HEK293 (cell line): ENCODE results near the gene NCKAP1.
"Not testable (repeated sequence)": the region's sequence is repeated elsewhere in the genome, so short reads cannot be mapped to it uniquely, and the experiment has no call there.

Experiments used
- CTCF ChIA-PET: fragments of 350-600 bp; formaldehyde crosslinking; extraction: SDS; loops from one replicate; lab custom pipeline; 2021; ENCODE audit warnings: antibody characterized with exemption; lab: Yijun Ruan, JAX
- POLR2A ChIA-PET: fragments of 300-600 bp; formaldehyde crosslinking; extraction: SDS; loops from one replicate; lab custom pipeline; 2020; ENCODE audit warnings: antibody characterized with exemption, inconsistent platforms; lab: Yijun Ruan, JAX
- H3K27ac ChIP-seq: fragments of 200-500 bp; sonication (Bioruptor generic); 2 replicates; pipeline ENCODE4 v1.5.1; 2014; ENCODE audit warnings: low read depth, low read length, control low read depth, inconsistent platforms; ENCODE audit errors: extremely low read depth
- H3K36me3 ChIP-seq, 2 experiments: fragments of 200-500 bp in 1 of 2; sonication (Bioruptor generic) in 1 of 2; 1 replicate in 1 of 2; 2 replicates in 1 of 2; pipeline ENCODE4 v1.5.1; 2014 to 2017; ENCODE audit warnings: inconsistent platforms in 2 of 2, low read length in 2 of 2; ENCODE audit not compliant: control insufficient read depth in 2 of 2, insufficient read depth in 1 of 2
- H3K4me1 ChIP-seq: fragments of 200-500 bp; sonication (Bioruptor generic); 2 replicates; pipeline ENCODE4 v1.5.1; 2014; ENCODE audit warnings: mild to moderate bottlenecking, low read length, inconsistent platforms; ENCODE audit not compliant: control insufficient read depth, insufficient read depth
- H3K4me3 ChIP-seq: 2 replicates; pipeline ENCODE4 v1.5.1; 2011; ENCODE audit warnings: low read depth, mild to moderate bottlenecking, control low read depth, low read length, moderate library complexity
- H3K9me3 ChIP-seq: fragments of 200-500 bp; sonication (Bioruptor generic); 2 replicates; pipeline ENCODE4 v1.5.1; 2014; ENCODE audit warnings: low read depth, low read length, inconsistent platforms; ENCODE audit not compliant: control insufficient read depth, insufficient read depth
- MZF1 ChIP-seq: fragments of 450-650 bp; formaldehyde crosslinking; IDR thresholded peaks from 2 replicates; pipeline ENCODE4 v1.5.1; 2017; ENCODE audit warnings: missing biosample characterization, missing genetic modification characterization, borderline replicate concordance
- SCRT1 ChIP-seq: fragments of 450-650 bp; formaldehyde crosslinking; IDR thresholded peaks from 2 replicates; pipeline ENCODE4 v1.5.1; 2016; ENCODE audit warnings: missing biosample characterization, missing genetic modification characterization, borderline replicate concordance
- ZNF10 ChIP-seq: fragments of 450-650 bp; formaldehyde crosslinking; IDR thresholded peaks from 2 replicates; pipeline ENCODE4 v1.5.1; 2017; ENCODE audit warnings: missing biosample characterization, missing genetic modification characterization
- ZNF184 ChIP-seq: fragments of 450-650 bp; IDR thresholded peaks from 2 replicates; pipeline ENCODE4 v1.5.1; 2018; ENCODE audit warnings: missing biosample characterization, mild to moderate bottlenecking, missing genetic modification characterization
- ZNF19 ChIP-seq: fragments of 450-650 bp; formaldehyde crosslinking; IDR thresholded peaks from 2 replicates; pipeline ENCODE4; 2016; ENCODE audit warnings: missing biosample characterization, missing genetic modification characterization, low read depth
- ZNF214 ChIP-seq: fragments of 450-650 bp; formaldehyde crosslinking; IDR thresholded peaks from 2 replicates; pipeline ENCODE4 v1.5.1; 2017; ENCODE audit warnings: missing biosample characterization, mild to moderate bottlenecking, missing genetic modification characterization, borderline replicate concordance
- ZNF292 ChIP-seq: fragments of 450-650 bp; formaldehyde crosslinking; IDR thresholded peaks from 2 replicates; pipeline ENCODE4 v1.5.1; 2016; ENCODE audit warnings: low read depth, missing biosample characterization, missing genetic modification characterization, borderline replicate concordance
- ZNF404 ChIP-seq: fragments of 450-650 bp; formaldehyde crosslinking; IDR thresholded peaks from 2 replicates; pipeline ENCODE4 v1.5.1; 2017; ENCODE audit warnings: missing biosample characterization, missing genetic modification characterization
- ZNF416 ChIP-seq: fragments of 450-650 bp; formaldehyde crosslinking; IDR thresholded peaks from 2 replicates; pipeline ENCODE4 v1.5.1; 2016; ENCODE audit warnings: missing biosample characterization, missing genetic modification characterization
- ZNF433 ChIP-seq: fragments of 450-650 bp; formaldehyde crosslinking; IDR thresholded peaks from 2 replicates; pipeline ENCODE4 v1.5.1; 2016; ENCODE audit warnings: missing biosample characterization, missing genetic modification characterization, low read depth
- ZNF48 ChIP-seq: fragments of 450-650 bp; formaldehyde crosslinking; IDR thresholded peaks from 2 replicates; pipeline ENCODE4 v1.5.1; 2016; ENCODE audit warnings: missing biosample characterization, missing genetic modification characterization
- ZNF626 ChIP-seq: fragments of 450-650 bp; sonication (Bioruptor Pico); formaldehyde crosslinking; IDR thresholded peaks from 2 replicates; pipeline ENCODE4 v1.5.1; 2018; ENCODE audit warnings: missing biosample characterization, missing genetic modification characterization, inconsistent platforms
- ZNF768 ChIP-seq: fragments of 450-650 bp; formaldehyde crosslinking; IDR thresholded peaks from 2 replicates; pipeline ENCODE4 v1.5.1; 2018; ENCODE audit warnings: missing biosample characterization, mild to moderate bottlenecking, missing genetic modification characterization
- ZSCAN30 ChIP-seq: fragments of 450-650 bp; IDR thresholded peaks from 2 replicates; pipeline ENCODE4 v1.5.1; 2018; ENCODE audit warnings: missing biosample characterization, mild to moderate bottlenecking, missing genetic modification characterization, moderate library complexity
- TF ChIP-seq, protein P1 (sequence below): fragments of 450-650 bp; formaldehyde crosslinking; IDR thresholded peaks from 2 replicates; pipeline ENCODE4 v1.5.1; 2016; ENCODE audit warnings: missing biosample characterization, missing genetic modification characterization
- TF ChIP-seq, protein P2 (sequence below): fragments of 450-650 bp; formaldehyde crosslinking; IDR thresholded peaks from 2 replicates; pipeline ENCODE4 v1.5.1; 2017; ENCODE audit warnings: missing biosample characterization, missing genetic modification characterization
- TF ChIP-seq, protein P3 (sequence below): fragments of 450-650 bp; IDR thresholded peaks from 2 replicates; pipeline ENCODE4 v1.5.1; 2018; ENCODE audit warnings: missing biosample characterization, mild to moderate bottlenecking, missing genetic modification characterization
- TF ChIP-seq, protein P4 (sequence below): fragments of 450-650 bp; formaldehyde crosslinking; IDR thresholded peaks from 2 replicates; pipeline ENCODE4 v1.5.1; 2017; ENCODE audit warnings: missing biosample characterization, mild to moderate bottlenecking, missing genetic modification characterization, moderate library complexity

The NCKAP1 gene

DNA sequence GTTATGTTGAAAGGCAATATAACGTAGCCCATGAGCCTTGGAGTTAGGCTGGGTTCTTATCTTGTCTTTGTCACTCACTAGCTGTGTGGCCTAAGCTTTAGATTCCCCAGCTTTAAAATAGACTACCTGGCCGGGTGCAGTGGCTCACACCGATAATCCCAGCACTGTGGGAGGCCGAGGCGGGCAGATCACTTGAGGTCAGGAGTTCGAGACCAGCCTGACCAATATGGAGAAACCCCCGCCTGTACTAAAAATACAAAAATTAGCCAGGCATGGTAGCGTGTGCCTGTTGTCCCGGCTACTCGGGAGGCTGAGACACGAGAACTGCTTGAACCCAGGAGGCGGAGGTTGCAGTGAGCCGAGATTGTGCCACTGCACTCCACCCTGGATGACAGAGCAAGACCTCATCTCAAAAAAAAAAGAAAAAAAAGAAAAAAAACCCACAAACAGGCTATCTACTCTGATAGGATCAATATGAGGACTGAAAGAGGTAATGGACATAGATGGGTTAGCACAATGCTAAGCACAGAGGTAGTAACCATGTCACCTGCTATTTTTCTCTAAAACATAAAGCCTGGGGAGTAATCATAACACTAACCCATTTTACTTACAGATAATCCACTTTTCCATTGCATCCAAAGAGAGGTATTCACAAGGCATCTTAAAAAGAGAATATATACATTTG lies 43.9 kb downstream of the NCKAP1 start (continued):
- TF ChIP-seq SCRT1 (tag by site-specific recombination) (no peak), MZF1 (tag by site-specific recombination) (no peak)
- TF ChIP-seq, protein P1, sequence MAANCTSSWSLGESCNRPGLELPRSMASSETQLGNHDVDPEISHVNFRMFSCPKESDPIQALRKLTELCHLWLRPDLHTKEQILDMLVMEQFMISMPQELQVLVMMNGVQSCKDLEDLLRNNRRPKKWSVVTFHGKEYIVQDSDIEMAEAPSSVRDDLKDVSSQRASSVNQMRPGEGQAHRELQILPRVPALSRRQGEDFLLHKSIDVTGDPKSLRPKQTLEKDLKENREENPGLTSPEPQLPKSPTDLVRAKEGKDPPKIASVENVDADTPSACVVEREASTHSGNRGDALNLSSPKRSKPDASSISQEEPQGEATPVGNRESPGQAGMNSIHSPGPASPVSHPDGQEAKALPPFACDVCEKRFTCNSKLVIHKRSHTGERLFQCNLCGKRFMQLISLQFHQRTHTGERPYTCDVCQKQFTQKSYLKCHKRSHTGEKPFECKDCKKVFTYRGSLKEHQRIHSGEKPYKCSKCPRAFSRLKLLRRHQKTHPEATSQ (tag by site-specific recombination) = no peak

DNA sequence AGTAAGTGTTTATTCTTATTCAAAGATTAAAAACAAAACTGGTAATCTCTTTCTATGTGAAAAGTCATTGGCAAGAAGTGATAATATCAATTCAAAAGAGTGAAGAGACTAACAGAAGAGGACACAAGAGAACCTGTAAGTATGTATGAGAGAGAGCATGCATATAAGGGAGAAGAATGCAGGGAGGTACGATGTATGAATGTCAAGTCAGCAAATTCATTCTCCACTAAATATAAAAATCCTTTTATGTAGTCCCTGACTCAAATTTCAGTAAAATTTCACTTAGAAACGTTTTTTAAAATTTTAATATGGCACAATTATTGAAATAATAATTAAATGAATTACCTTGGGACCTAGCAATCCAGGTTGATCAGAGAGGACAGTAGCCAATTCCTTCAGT lies 55.3 kb downstream of the NCKAP1 start:
- ChIA-PET POLR2A (no interaction called here), CTCF (interaction anchor here (1.2 kb wide), 1 partner anchor 198 kb away, joined by 5 read pairs; no protein-coding TSS in a partner anchor)
- TF ChIP-seq ZNF768 (tag by site-specific recombination) (no peak), ZNF184 (no peak), ZNF404 (tag by site-specific recombination) (no peak), ZNF433 (tag by site-specific recombination) (no peak), ZNF214 (tag by site-specific recombination) (no peak), ZNF626 (tag by site-specific recombination) (no peak), ZSCAN30 (tag by site-specific recombination) (no peak), ZNF48 (tag by site-specific recombination) (no peak)
- TF ChIP-seq, protein P2, sequence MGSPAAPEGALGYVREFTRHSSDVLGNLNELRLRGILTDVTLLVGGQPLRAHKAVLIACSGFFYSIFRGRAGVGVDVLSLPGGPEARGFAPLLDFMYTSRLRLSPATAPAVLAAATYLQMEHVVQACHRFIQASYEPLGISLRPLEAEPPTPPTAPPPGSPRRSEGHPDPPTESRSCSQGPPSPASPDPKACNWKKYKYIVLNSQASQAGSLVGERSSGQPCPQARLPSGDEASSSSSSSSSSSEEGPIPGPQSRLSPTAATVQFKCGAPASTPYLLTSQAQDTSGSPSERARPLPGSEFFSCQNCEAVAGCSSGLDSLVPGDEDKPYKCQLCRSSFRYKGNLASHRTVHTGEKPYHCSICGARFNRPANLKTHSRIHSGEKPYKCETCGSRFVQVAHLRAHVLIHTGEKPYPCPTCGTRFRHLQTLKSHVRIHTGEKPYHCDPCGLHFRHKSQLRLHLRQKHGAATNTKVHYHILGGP (tag by site-specific recombination) = no peak
- Histone ChIP-seq H3K4me3 (no peak overlapping the region), H3K4me1 (no peaks in the 10 kb centered on the region), H3K36me3 (peaks cover 44 to 63% of the 10 kb centered on the region in 2 experiments), H3K27ac (no peak overlapping the region), H3K9me3 (no peaks in the 10 kb centered on the region)

DNA sequence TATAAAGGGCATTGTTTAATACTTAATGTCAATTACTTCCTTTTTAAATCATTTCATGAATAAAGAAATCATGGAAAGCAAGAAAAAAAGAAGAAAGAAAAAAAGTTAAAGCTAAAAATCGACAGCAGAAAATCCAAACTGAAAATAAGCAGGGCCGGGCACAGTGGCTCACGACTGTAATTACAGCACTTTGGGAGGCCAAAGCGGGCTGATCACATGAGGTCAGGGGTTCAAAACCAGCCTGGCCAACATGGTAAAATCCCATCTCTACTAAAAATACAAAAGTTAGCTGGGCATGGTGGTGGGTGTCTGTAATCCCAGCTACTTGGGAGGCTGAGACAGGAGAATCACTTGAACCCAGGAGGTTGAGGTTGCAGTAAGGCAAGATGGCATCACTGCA lies 56.8 kb downstream of the NCKAP1 start:
- H3K36me3 ChIP-seq = peaks cover 46 to 69% of the 10 kb centered on the region in 2 experiments
- H3K4me3 ChIP-seq, H3K27ac ChIP-seq, POLR2A ChIA-PET, H3K9me3 ChIP-seq, H3K4me1 ChIP-seq: not testable (repeated sequence)
- CTCF ChIA-PET = interaction anchor here (0.6 to 4.0 kb wide), 7 partner anchors 22 to 580 kb away, joined by 3 to 52 read pairs (median 6); no protein-coding TSS in a partner anchor

DNA sequence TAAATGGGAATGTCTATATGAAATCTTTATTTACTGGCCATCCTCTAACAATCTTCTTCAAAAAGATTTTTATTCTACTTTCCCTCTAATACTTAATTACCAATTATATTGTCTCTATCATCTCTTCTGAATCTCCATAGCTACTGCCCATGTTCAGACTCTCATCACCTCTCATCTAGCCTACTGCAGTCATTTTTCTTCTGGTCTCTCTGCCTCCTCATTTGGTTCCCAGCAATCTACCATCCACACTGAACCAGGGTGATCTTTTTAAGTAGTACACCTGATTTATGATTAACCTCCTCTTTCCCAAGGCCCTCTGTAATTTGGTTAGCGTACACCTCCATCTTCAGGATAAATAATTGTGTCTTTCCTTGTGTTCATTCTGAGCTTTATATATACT lies 57.6 kb downstream of the NCKAP1 start:
- ChIA-PET POLR2A (no interaction called here), CTCF (interaction anchor here (0.6 to 4.0 kb wide), 32 partner anchors 9 to 579 kb away, joined by 3 to 52 read pairs (median 4); no protein-coding TSS in a partner anchor)

More for the DNA sequence above, 57.6 kb downstream of the NCKAP1 start:
- Histone ChIP-seq H3K36me3 (peaks cover 42 to 67% of the 10 kb centered on the region in 2 experiments), H3K4me1 (no peaks in the 10 kb centered on the region), H3K4me3 (no peak overlapping the region), H3K27ac (no peak overlapping the region), H3K9me3 (no peaks in the 10 kb centered on the region)
- TF ChIP-seq ZNF19 (no peak), ZNF10 (tag by site-specific recombination) (no peak), ZNF292 (tag by site-specific recombination) (no peak), ZNF416 (tag by site-specific recombination) (no peak)
- TF ChIP-seq, protein P3, sequence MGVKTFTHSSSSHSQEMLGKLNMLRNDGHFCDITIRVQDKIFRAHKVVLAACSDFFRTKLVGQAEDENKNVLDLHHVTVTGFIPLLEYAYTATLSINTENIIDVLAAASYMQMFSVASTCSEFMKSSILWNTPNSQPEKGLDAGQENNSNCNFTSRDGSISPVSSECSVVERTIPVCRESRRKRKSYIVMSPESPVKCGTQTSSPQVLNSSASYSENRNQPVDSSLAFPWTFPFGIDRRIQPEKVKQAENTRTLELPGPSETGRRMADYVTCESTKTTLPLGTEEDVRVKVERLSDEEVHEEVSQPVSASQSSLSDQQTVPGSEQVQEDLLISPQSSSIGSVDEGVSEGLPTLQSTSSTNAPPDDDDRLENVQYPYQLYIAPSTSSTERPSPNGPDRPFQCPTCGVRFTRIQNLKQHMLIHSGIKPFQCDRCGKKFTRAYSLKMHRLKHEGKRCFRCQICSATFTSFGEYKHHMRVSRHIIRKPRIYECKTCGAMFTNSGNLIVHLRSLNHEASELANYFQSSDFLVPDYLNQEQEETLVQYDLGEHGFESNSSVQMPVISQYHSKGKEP (tag by site-specific recombination) = no peak
- TF ChIP-seq, protein P4, sequence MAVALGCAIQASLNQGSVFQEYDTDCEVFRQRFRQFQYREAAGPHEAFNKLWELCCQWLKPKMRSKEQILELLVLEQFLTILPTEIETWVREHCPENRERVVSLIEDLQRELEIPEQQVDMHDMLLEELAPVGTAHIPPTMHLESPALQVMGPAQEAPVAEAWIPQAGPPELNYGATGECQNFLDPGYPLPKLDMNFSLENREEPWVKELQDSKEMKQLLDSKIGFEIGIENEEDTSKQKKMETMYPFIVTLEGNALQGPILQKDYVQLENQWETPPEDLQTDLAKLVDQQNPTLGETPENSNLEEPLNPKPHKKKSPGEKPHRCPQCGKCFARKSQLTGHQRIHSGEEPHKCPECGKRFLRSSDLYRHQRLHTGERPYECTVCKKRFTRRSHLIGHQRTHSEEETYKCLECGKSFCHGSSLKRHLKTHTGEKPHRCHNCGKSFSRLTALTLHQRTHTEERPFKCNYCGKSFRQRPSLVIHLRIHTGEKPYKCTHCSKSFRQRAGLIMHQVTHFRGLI = no peak
